ENCODE data around the gene TMEM164.

Gene TMEM164

GRCh38 chrX:110006161-110006560 is 3.2 kb downstream of the TMEM164 start:
- H3K79me2 ChIP-seq (ENCODE audit: insufficient read depth, low read depth), result no peaks in the 10 kb centered on the region
- H3K9ac ChIP-seq, result no peak overlapping the region
- no peak overlapping the region for H3K4me2 ChIP-seq

DNA sequence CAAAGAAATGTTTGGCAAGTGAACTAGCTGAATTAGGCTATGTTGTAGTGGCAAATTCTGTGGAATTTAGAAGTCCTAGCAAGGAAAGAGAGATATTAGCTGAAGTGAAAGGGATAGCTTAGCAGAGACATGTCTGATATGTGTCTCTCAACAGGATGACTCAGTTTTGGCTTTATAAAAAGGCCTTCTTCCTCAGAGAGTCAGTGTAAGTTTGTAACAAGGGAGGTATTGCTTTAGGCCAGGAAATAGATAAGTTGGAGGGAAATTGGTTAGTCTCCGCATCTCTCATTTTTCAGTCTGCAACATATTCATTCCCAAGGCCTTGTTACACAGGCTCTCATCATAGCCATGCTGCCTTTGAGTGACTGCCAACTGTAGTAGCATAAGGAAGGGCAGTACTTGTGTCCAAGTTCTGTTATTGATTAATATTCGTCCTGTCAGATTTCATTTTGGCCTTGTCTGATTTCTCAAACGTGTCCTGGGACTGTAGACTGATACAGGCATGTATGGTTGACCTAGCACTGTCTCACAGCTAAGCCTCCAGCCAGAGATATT is 4.0 kb downstream of the TMEM164 start:
- H3K36me3 ChIP-seq (ENCODE audit: insufficient read depth), result no peaks in the 10 kb centered on the region
- no peak overlapping the region for H3K4me3 ChIP-seq (IDR thresholded peaks at IDR 0.05; ENCODE audit: insufficient read depth, low read depth, low read length)
- H2AFZ ChIP-seq (ENCODE audit: low read depth), result no peak overlapping the region
- H3K4me1 ChIP-seq (ENCODE audit: low read depth, poor library complexity, severe bottlenecking), result no peaks in the 10 kb centered on the region
- no peaks in the 10 kb centered on the region for H4K20me1 ChIP-seq (ENCODE audit: insufficient read depth)
- no peak overlapping the region for H3K9ac ChIP-seq
- no peak overlapping the region for H3K27ac ChIP-seq
- no peak overlapping the region for H3K4me2 ChIP-seq
- no peaks in the 10 kb centered on the region for H3K27me3 ChIP-seq (ENCODE audit: insufficient read depth, low read depth)
- TF ChIP-seq, protein P1, sequence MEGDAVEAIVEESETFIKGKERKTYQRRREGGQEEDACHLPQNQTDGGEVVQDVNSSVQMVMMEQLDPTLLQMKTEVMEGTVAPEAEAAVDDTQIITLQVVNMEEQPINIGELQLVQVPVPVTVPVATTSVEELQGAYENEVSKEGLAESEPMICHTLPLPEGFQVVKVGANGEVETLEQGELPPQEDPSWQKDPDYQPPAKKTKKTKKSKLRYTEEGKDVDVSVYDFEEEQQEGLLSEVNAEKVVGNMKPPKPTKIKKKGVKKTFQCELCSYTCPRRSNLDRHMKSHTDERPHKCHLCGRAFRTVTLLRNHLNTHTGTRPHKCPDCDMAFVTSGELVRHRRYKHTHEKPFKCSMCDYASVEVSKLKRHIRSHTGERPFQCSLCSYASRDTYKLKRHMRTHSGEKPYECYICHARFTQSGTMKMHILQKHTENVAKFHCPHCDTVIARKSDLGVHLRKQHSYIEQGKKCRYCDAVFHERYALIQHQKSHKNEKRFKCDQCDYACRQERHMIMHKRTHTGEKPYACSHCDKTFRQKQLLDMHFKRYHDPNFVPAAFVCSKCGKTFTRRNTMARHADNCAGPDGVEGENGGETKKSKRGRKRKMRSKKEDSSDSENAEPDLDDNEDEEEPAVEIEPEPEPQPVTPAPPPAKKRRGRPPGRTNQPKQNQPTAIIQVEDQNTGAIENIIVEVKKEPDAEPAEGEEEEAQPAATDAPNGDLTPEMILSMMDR (conservative IDR thresholded peaks at IDR 0.05; ENCODE audit: low read depth, low read length), result no peak
- no peaks in the 10 kb centered on the region for H3K79me2 ChIP-seq (ENCODE audit: insufficient read depth, low read depth)

More at GRCh38 chrX:110006161-110006560, 3.2 kb downstream of the TMEM164 start:
- H3K27me3 ChIP-seq (ENCODE audit: insufficient read depth, low read depth), result no peaks in the 10 kb centered on the region
- H4K20me1 ChIP-seq (ENCODE audit: insufficient read depth), result no peaks in the 10 kb centered on the region
- H3K4me3 ChIP-seq (IDR thresholded peaks at IDR 0.05; ENCODE audit: insufficient read depth, low read depth, low read length), result no peak overlapping the region
- no peaks in the 10 kb centered on the region for H3K4me1 ChIP-seq (ENCODE audit: low read depth, poor library complexity, severe bottlenecking)
- H3K27ac ChIP-seq, result no peak overlapping the region
- no peak overlapping the region for H2AFZ ChIP-seq (ENCODE audit: low read depth)
- TF ChIP-seq, protein P1 (conservative IDR thresholded peaks at IDR 0.05; ENCODE audit: low read depth, low read length), result no peak
- H3K36me3 ChIP-seq (ENCODE audit: insufficient read depth), result no peaks in the 10 kb centered on the region

- Histone ChIP-seq H3K36me3 (ENCODE audit: insufficient read depth) (no peaks in the 10 kb centered on the region), H3K79me2 (ENCODE audit: insufficient read depth, low read depth) (no peaks in the 10 kb centered on the region), H3K27ac (no peak overlapping the region), H4K20me1 (ENCODE audit: insufficient read depth) (no peaks in the 10 kb centered on the region), H2AFZ (ENCODE audit: low read depth) (no peak overlapping the region), H3K4me2 (no peak overlapping the region), H3K4me1 (ENCODE audit: low read depth, poor library complexity, severe bottlenecking) (no peaks in the 10 kb centered on the region), H3K27me3 (ENCODE audit: insufficient read depth, low read depth) (no peaks in the 10 kb centered on the region), H3K4me3 (IDR thresholded peaks at IDR 0.05; ENCODE audit: insufficient read depth, low read depth, low read length) (no peak overlapping the region), H3K9ac (no peak overlapping the region)
- TF ChIP-seq, protein P1 (conservative IDR thresholded peaks at IDR 0.05; ENCODE audit: low read depth, low read length), result no peak
These were observed 5.2 kb downstream of the TMEM164 start for GRCh38 chrX:110008011-110008635.

GRCh38 chrX:110012818-110013485 is 10.0 kb downstream of the TMEM164 start:
- no peak overlapping the region for H3K27ac ChIP-seq
- H3K4me2 ChIP-seq, result no peak overlapping the region

More at GRCh38 chrX:110012818-110013485, 10.0 kb downstream of the TMEM164 start:
- H3K36me3 ChIP-seq (ENCODE audit: insufficient read depth), result no peaks in the 10 kb centered on the region
- H3K27me3 ChIP-seq (ENCODE audit: insufficient read depth, low read depth), result no peaks in the 10 kb centered on the region
- TF ChIP-seq, protein P1 (conservative IDR thresholded peaks at IDR 0.05; ENCODE audit: low read depth, low read length), result no peak
- H3K4me3 ChIP-seq (IDR thresholded peaks at IDR 0.05; ENCODE audit: insufficient read depth, low read depth, low read length), result no peak overlapping the region
- no peaks in the 10 kb centered on the region for H3K4me1 ChIP-seq (ENCODE audit: low read depth, poor library complexity, severe bottlenecking)
- no peak overlapping the region for H3K9ac ChIP-seq
- H4K20me1 ChIP-seq (ENCODE audit: insufficient read depth), result no peaks in the 10 kb centered on the region
- no peaks in the 10 kb centered on the region for H3K79me2 ChIP-seq (ENCODE audit: insufficient read depth, low read depth)
- H2AFZ ChIP-seq (ENCODE audit: low read depth), result no peak overlapping the region

All from KMS-11 (cell line).